Right lobe of liver (tissue), 6 donors: Measurements from ENCODE around the gene PRKCB. TPM values are rescaled to one million over a fixed set of nuclear protein-coding genes. Genes with fewer than 3 reads are reported as not detected.

ENCODE experiments used
- ATAC-seq, 4 donors: fragments of 200-7000 bp; cut with Tn5 transposase; one replicate each; pipeline ENCODE4 v1.9.1; 2020; ENCODE audit warnings: mild to moderate bottlenecking in 4 of 4, moderate library complexity in 4 of 4
- DNase-seq, 3 donors: peaks; one replicate each; pipeline ENCODE4 v3.0.0-alpha.2; 2020
- H3K27ac ChIP-seq, 3 donors: fragments of 200-600 bp; one replicate each; pipeline ENCODE4 v1.8.0; 2022
- H3K27me3 ChIP-seq, 2 donors: fragments of 200-600 bp; one replicate each; pipeline ENCODE4 v1.8.0; 2022
- H3K36me3 ChIP-seq, 4 donors: fragments of 200-600 bp; sonication (generic) in 1 of 4; one replicate each; pipeline versions ENCODE4 v1.5.1 to v1.8.0; 2017 to 2022; ENCODE audit warnings: control low read depth in 1 of 4
- H3K4me1 ChIP-seq, 4 donors: fragments of 200-600 bp; sonication (generic) in 1 of 4; one replicate each; pipeline versions ENCODE4 v1.5.1 to v1.8.0; 2017 to 2022; ENCODE audit warnings: control low read depth in 1 of 4
- H3K4me3 ChIP-seq, 3 donors: fragments of 200-600 bp; one replicate each; pipeline ENCODE4 v1.8.0; 2022
- H3K9me3 ChIP-seq, 4 donors: fragments of 200-600 bp; sonication (generic) in 1 of 4; one replicate each; pipeline versions ENCODE4 v1.5.1 to v1.8.0; 2017 to 2022; ENCODE audit warnings: control low read depth in 1 of 4
- CTCF ChIP-seq, 4 donors: fragments of 200-600 bp in 3 of 4; fragments of 450-650 bp in 1 of 4; IDR thresholded peaks; one replicate each; pipeline versions ENCODE4 v1.5.1 to v1.8.0; 2016 to 2022; ENCODE audit warnings: antibody characterized with exemption in 4 of 4, mild to moderate bottlenecking in 2 of 4
- POLR2A ChIP-seq: fragments of 450-650 bp; IDR thresholded peaks from one replicate; pipeline ENCODE4 v1.6.1; 2017; ENCODE audit warnings: antibody characterized with exemption, mild to moderate bottlenecking
- whole genome bisulfite sequencing: methylation state at CpG from one replicate; pipeline ENCODE4 v1.1.6; 2018; ENCODE audit warnings: low coverage, low lambda C conversion rate; ENCODE audit not compliant: insufficient coverage; ENCODE audit errors: missing lambda C conversion rate; 5-methylcytosine and 5-hydroxymethylcytosine counted together
- intact Hi-C, 2 donors: fragments of 100-400 bp; cut with DNase I; formaldehyde crosslinking; loops; one replicate each; pipeline versions ENCODE4 v1.11.2 to v1.14.1; 2022
- total RNA-seq, 6 experiments: library from RNA; depleted of rRNA in 2 of 6; stranded (reverse); fragments of >200 nt in 2 of 6; fragmentation: NEBNext Ultra II Directional in 3 of 6; extraction: Animal tissue kit (Norgen Biotek cat#: 25700) in 3 of 6; gene quantifications; one replicate each; pipeline versions ENCODE4 v1.1.0 to v1.2.4, GENCODE V29; 2016 to 2023
- donor health status: DM: no; HTN: yes; CAD: no.
- donor health status: DM: no; HTN: no; CAD: no.
- donor health status: DM: no; HTN: no; CAD: no.
- donor health status: DM: no; HTN: yes; CAD: no.
- donor health status: DM: no; HTN: yes; CAD: no.

Gene PRKCB
- total RNA-seq, 6 experiments from 2014 or later: 1.7 to 8.1 (median 3.5) TPM

GRCh38 chr16:24174957-24175356 lies 339.2 kb downstream of the PRKCB start:
- H3K4me3 ChIP-seq: no peak overlapping the region
- no peaks in the 10 kb centered on the region for H3K4me1 ChIP-seq
- DNase-seq: no peak
- H3K27me3 ChIP-seq: no peaks in the 10 kb centered on the region
- intact Hi-C loops: no loop called here
- no peak for ATAC-seq
- H3K9me3 ChIP-seq: no peaks in the 10 kb centered on the region
- H3K36me3 ChIP-seq: no peaks in the 10 kb centered on the region
- H3K27ac ChIP-seq: no peak overlapping the region
- TF ChIP-seq POLR2A: no peak
- TF ChIP-seq CTCF (IDR thresholded peaks at IDR 0.05): no peak
- 64% methylated on average over 2 of the region's 3 CpGs for WGBS

GRCh38 chr16:24178496-24178895 lies 342.7 kb downstream of the PRKCB start:
- no peaks in the 10 kb centered on the region for H3K36me3 ChIP-seq
- DNase-seq (no peak), ATAC-seq (no peak)
- no peak overlapping the region for H3K27ac ChIP-seq
- H3K9me3 ChIP-seq: no peaks in the 10 kb centered on the region
- intact Hi-C loops: no loop called here
- H3K4me3 ChIP-seq: no peak overlapping the region
- no peaks in the 10 kb centered on the region for H3K4me1 ChIP-seq
- H3K27me3 ChIP-seq: no peaks in the 10 kb centered on the region
- no peak for TF ChIP-seq POLR2A
- no peak for TF ChIP-seq CTCF (IDR thresholded peaks at IDR 0.05)
- 40% methylated on average over 4 of the region's 4 CpGs for WGBS

- intact Hi-C loops: no loop called here
- no peaks in the 10 kb centered on the region for H3K9me3 ChIP-seq
- WGBS: 62% methylated on average over 8 of the region's 8 CpGs
Observed at GRCh38 chr16:24180451-24180850, 344.7 kb downstream of the PRKCB start.

GRCh38 chr16:24188021-24188542 lies 352.3 kb downstream of the PRKCB start:
- intact Hi-C loops: no loop called here
- Histone ChIP-seq H3K27ac (no peak overlapping the region), H3K27me3 (peaks cover 0 to 5% of the 10 kb centered on the region in 2 donors), H3K36me3 (no peaks in the 10 kb centered on the region), H3K4me1 (no peaks in the 10 kb centered on the region), H3K4me3 (no peak overlapping the region), H3K9me3 (no peaks in the 10 kb centered on the region)
- DNase-seq: no peak
- TF ChIP-seq POLR2A (no peak), CTCF (IDR thresholded peaks at IDR 0.05) (no peak)
- WGBS: 61% methylated on average over 7 of the region's 9 CpGs
- ATAC-seq: no peak

More at GRCh38 chr16:24180451-24180850, 344.7 kb downstream of the PRKCB start:
- ATAC-seq (no peak), DNase-seq (no peak)
- Histone ChIP-seq H3K36me3 (no peaks in the 10 kb centered on the region), H3K27me3 (peaks cover 0 to 5% of the 10 kb centered on the region in 2 donors), H3K27ac (no peak overlapping the region), H3K4me3 (no peak overlapping the region), H3K4me1 (no peaks in the 10 kb centered on the region)
- TF ChIP-seq POLR2A: no peak
- TF ChIP-seq CTCF (IDR thresholded peaks at IDR 0.05): no peak
